Brain microvascular endothelial cell (primary cell): ENCODE results near the gene C1orf50.

ENCODE experiments used
- DNase-seq: peaks from one replicate; pipeline ENCODE4 v3.0.0-alpha.2; 2020
- H3K27ac ChIP-seq: fragments of 250-450 bp; sonication (Bioruptor Pico); 2 replicates; pipeline ENCODE4 v1.5.1; 2020; ENCODE audit warnings: mild to moderate bottlenecking, moderate library complexity
- H3K27me3 ChIP-seq: fragments of 250-450 bp; sonication (Bioruptor Pico); replicated peaks from 2 replicates; pipeline ENCODE4 v1.5.1; 2020; ENCODE audit warnings: mild to moderate bottlenecking
- H3K36me3 ChIP-seq: fragments of 250-450 bp; sonication (Bioruptor Pico); replicated peaks from 2 replicates; pipeline ENCODE4 v1.5.1; 2020; ENCODE audit warnings: mild to moderate bottlenecking
- H3K4me3 ChIP-seq: 2 replicates; pipeline ENCODE4 v1.5.1; 2011; ENCODE audit warnings: low read depth, mild to moderate bottlenecking, control low read depth, low read length, moderate library complexity
- CTCF ChIP-seq: IDR thresholded peaks from 2 replicates; pipeline ENCODE4 v1.5.1; 2011; ENCODE audit warnings: low read depth, mild to moderate bottlenecking, moderate library complexity, low read length, control low read depth, inconsistent platforms; ENCODE audit errors: missing control alignments
- in situ Hi-C: cut with HindIII; loops from 2 replicates; pipeline ENCODE4 v1.10.0; 2017; ENCODE audit warnings: low sequenced_read_pairs, low pct_ligation_motif_present

The C1orf50 gene

GRCh38 chr1:42735056-42735455 is 32.0 kb upstream of the C1orf50 start:
- DNase-seq, result no peak
- in situ Hi-C loops, result no loop called here
- H3K36me3 ChIP-seq, result no peaks in the 10 kb centered on the region
- TF ChIP-seq CTCF, result no peak
- H3K27me3 ChIP-seq, result no peaks in the 10 kb centered on the region
- no peak overlapping the region for H3K27ac ChIP-seq
- H3K4me3 ChIP-seq, result no peak overlapping the region

DNA sequence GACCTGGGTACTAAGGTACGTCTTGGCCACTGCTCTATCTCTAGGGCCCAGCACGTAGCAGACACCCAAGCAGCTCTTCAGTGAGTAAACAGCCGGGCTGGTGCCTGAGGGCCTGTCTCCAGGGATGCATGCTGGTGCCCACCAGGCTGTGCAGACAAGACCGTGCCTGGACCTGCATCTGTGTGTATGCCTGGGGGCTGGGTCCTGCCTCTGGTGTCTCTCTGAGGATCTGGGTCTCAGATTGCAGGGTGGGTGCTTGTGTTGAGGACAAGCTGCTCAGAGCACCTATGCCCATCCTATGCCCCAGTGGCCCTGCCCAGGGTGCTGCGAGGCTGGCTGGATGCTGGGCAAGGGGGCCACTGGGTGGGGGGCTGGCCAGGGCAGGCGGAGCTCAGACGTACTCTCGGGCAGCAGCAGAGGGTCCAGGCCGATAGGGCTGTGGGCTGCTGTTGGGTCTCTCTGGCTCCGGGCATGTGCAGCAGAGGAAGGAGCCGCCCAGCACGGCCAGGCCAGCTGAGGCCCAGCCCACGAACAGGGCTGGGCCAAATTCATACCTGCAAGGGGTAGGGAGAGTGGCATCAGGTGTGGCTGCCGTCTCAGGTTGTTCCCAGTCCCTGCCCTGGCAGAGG is 31.5 kb upstream of the C1orf50 start:
- no peak for DNase-seq
- H3K36me3 ChIP-seq, result no peaks in the 10 kb centered on the region
- in situ Hi-C loops, result no loop called here
- H3K27ac ChIP-seq, result no peak overlapping the region
- no peaks in the 10 kb centered on the region for H3K27me3 ChIP-seq
- no peak for TF ChIP-seq CTCF
- H3K4me3 ChIP-seq, result no peak overlapping the region

GRCh38 chr1:42736152-42736551 is 30.9 kb upstream of the C1orf50 start:
- peak; percentile 65 for TF ChIP-seq CTCF
- Histone ChIP-seq H3K27ac (no peak overlapping the region), H3K4me3 (no peak overlapping the region), H3K36me3 (no peaks in the 10 kb centered on the region), H3K27me3 (no peaks in the 10 kb centered on the region)
- in situ Hi-C loops, result no loop called here
- DNase-seq, result no peak

- in situ Hi-C loops, result no loop called here
Measured at GRCh38 chr1:42736571-42737200, 30.4 kb upstream of the C1orf50 start.

GRCh38 chr1:42737257-42737656 is 29.8 kb upstream of the C1orf50 start:
- no peaks in the 10 kb centered on the region for H3K27me3 ChIP-seq
- H3K4me3 ChIP-seq, result no peak overlapping the region
- H3K27ac ChIP-seq, result no peak overlapping the region
- peak; percentile 19 for TF ChIP-seq CTCF
- in situ Hi-C loops, result no loop called here
- DNase-seq, result no peak
- H3K36me3 ChIP-seq, result no peaks in the 10 kb centered on the region

More at GRCh38 chr1:42736571-42737200, 30.4 kb upstream of the C1orf50 start:
- Histone ChIP-seq H3K27ac (no peak overlapping the region), H3K4me3 (no peak overlapping the region), H3K36me3 (no peaks in the 10 kb centered on the region), H3K27me3 (no peaks in the 10 kb centered on the region)
- no peak for DNase-seq
- TF ChIP-seq CTCF, result no peak
